DMS114 treated with DMSO at 0.1 percent for 48 hours (cell line): Measurements from ENCODE around the gene TSPAN15.

ENCODE experiments used
- DNase-seq: peaks from one replicate; lab custom pipeline; 2025; ENCODE audit not compliant: unreplicated experiment; lab: John Stamatoyannopoulos, UW

The TSPAN15 gene

DNA sequence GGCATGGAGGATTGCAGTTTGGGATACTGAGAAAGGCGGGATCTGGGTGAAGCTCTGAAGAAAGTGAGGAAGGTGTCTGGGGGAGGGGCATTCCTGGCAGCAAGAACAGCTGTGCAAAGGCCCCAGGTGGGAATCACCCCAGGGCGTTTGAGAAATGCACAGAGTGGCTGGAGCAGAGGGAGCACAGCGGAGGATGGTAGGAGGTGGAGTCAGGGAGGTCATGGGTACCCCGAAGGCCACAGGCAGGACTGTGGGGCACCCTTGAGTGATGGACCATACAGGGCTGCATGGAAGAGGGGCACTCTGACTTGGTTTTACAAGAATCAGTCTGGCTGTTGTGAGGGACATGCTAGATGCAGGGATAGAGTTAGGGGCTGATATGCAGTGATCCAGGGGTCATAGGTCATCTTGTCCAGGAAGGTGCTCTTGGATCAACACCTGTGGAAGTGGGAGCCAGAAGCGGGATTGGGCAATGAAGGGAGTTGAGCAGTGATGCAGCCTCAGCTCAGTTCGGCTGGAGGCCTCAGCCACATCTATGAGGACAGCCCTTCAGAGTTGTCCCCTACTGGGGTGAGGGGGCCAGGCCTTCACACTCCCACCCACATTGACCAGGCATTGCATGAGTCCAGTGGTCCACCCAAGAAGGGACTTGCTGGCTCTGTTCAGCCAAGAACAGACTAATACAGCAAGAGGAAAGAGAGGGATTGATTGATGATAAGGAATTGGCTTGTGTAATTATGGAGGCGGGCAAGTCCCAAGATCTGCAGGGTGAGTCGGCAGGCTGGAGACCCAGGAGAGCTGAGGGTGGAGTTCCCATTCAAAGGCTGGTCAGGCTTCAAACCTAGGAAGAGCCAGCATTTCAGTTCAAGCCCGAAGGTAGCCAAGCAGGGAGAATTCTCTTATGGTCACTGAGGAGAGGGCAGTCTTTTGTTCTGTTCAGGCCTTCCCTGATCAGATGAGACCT is 48.7 kb downstream of the TSPAN15 start:
- DNase-seq: no peak

DNA sequence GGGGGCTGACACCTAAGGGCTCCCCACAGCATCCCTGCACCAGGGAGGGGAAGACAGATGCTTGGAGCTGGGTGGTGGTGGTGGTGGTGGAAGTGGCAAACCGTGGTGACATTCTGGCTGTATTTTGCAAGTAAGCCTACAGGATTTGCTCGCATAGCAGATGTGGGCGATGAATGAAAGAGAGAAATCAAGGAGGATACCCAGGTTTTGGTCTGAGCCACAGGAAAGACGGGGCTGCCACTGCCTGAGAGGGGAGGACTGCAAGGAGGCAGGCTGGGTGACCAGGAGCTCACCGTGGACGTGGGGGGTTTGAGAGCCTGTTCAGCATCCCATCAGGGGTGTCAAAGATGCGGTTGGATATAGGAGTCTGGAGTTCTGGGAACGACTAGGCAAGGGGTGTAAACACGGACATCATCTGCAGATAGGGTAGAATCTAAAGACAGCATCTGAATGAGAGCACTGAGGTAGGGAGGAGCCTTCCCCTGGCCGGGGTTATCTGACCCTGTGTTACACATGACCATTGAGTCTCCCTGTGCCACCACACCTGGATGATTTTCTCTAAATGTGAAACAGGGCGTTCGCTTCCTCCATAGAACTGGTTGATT is 49.7 kb downstream of the TSPAN15 start:
- no peak for DNase-seq

DNA sequence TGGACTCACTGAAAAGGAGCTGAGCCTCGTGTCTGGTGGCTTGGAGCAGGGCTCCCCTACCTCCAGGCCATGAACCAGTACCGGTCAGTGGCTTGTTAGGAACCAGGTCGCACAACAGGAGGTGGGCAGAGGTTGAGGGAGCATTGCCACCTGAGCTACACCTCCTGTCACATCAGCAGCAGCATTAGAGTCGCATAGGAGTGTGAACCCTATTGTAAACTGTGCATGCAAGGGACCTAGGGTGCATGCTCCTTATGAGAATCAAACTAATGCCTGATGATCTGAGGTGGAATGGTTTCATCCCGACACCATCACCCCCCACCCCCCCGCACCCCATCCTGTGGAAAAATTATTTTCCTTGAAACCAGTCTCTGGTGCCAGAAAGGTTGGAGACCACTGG is 50.4 kb downstream of the TSPAN15 start:
- DNase-seq: no peak

DNA sequence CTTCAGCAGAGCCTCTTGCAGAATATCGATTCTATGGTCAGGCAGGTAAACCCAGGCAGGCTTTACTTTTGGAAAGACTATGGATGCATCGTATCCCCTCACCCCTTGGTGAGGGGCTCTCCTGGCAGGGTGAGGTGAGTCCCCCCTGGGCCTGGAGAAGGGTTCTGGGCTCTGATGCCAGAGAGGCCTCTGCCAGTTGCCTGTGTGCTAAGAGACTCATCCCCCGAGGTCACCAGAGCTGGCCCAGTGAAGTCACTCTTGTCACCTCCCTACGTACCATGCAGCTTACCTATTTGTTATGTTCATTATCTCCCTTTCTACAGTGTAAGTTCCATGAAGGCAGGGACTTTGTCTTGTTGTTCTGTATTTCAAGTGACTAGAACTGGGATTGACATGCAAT is 51.3 kb downstream of the TSPAN15 start:
- no peak for DNase-seq

DNA sequence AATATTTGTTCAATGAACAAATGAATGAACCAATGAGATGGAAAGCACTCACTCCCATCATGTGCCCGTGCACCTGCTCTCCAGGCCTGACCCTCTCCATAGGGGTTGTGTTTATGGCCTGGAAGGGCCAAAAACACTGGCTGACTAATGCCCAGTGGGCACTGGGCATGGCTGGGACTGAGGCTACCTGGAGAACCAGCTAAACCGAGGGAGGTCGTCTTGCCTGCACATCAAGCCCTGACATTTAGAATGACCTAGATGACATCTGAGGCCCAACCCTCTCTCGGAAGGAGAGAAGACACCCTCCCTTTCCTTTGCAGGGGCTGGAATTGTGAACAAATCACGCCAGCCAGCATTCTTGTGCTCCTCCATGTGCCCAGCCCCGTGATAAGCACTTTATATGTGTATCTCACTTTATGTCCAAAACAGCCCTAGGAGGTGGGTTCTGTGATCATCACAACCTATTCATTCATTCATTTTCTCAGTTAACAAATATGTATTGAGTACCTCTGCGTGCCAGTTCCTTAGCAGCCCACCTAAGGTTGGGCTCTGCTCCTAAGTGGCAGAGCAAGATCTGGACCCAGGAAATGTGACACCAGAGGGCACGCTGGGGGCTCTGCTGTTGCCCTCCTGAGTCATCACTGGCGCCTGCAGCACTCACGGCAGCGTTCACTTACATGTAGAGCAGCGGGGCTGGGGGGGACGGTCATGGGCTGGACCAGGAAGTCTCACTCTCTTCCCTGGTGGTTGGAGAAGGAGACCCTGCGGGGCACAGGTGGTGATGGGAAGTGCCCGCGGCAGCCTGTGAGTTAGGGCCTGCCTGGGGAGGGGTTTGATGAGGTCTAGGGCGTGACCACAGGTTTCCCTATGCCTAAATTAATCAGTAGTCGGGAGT is 52.0 kb downstream of the TSPAN15 start:
- DNase-seq: no peak

DNA sequence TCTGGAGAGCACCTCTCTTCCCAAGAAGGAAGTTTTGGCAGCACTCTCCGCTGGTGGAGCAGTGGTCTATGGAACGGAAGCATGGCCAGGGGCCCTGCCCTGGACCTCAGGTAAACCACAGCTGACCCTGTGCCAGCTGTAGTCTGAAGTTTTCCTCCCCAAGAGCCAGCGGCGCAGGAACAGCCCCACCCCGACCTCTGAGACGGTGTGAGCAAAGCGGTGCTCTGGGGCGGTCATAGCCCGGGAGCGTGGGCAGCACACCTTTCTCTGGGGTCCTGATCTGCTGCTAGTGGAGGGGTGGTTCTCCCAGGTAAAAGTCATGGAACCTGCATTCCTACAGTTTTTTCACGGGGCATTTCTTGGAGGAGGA is 52.6 kb downstream of the TSPAN15 start:
- DNase-seq: no peak

DNA sequence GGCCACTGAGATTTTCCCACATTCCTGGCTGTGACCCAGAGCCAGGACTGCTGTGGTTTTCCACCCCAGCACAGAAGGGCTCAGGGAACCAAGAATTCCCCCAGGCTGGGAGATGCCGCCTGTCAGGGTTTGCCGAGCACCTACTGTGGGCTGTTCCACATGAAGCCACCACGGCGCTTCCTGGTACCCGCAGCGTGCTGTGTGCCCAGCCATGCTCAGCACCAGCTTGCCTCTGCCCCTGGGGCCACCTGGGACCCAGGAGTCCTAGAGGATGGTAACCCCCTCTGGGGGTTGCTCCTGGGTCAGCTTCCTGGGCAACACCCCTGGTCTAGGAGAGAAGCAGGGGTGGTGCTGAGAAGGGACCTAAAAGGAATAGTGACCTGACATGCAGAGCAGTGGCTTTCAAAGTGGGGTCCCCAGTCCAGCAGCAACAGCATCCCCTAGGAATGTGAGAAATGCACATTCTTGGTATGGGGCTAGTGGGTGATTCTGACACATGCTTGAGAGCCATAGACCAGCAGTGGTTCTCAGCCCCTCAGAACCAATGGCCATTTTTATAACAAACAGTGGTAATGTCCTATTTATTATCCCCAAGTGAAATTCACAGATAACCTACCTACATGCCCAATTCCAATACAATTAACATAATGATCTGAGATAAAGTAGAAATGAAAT is 53.4 kb downstream of the TSPAN15 start:
- DNase-seq: no peak

DNA sequence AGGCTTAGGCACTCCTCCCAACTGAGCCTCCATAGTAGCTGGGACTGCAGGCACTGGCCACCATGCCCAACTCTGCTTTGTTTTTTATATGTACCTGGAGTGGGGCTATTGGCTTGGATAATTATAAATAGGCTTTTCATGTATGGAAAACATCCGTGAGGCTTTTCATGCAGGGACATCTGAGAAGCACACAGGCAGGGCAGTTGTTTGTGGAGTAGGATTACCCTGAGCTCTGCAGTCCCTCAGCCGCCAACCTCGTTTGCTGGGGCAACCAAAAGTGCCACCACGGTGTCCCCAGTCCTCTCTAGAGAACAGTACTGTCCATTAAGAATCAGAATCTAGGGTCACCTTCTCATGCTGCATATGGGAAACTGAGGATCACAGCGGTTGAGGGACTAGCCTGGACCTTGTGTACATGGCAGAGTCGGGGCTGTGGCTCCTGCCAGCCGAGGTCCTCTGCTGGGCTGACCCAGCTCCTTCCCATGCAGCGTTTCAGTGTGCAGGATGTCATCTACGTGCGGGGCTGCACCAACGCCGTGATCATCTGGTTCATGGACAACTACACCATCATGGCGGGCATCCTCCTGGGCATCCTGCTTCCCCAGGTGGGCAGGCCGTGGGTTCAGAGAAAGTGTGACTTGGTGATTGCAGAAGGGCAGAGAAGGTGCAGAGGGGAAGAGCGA is 54.5 kb downstream of the TSPAN15 start:
- DNase-seq: no peak

DNA sequence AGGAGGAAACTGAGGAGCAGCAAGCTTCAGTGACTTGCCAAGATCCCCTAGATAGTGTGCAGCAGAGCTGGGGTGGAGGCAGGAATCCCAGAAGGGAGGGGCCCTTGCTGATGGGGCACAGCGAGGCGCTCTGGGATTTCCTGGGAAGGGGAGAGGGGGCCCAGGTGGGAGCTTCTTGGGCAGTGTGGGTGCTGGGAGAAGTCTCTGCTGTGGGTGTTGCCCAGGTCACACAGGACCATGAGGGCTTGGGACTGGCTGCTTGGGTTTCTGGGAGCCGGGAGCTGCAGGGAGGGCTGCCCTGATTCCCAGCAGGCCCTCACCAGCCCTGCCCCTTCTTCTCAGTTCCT is 55.2 kb downstream of the TSPAN15 start:
- no peak for DNase-seq

DNA sequence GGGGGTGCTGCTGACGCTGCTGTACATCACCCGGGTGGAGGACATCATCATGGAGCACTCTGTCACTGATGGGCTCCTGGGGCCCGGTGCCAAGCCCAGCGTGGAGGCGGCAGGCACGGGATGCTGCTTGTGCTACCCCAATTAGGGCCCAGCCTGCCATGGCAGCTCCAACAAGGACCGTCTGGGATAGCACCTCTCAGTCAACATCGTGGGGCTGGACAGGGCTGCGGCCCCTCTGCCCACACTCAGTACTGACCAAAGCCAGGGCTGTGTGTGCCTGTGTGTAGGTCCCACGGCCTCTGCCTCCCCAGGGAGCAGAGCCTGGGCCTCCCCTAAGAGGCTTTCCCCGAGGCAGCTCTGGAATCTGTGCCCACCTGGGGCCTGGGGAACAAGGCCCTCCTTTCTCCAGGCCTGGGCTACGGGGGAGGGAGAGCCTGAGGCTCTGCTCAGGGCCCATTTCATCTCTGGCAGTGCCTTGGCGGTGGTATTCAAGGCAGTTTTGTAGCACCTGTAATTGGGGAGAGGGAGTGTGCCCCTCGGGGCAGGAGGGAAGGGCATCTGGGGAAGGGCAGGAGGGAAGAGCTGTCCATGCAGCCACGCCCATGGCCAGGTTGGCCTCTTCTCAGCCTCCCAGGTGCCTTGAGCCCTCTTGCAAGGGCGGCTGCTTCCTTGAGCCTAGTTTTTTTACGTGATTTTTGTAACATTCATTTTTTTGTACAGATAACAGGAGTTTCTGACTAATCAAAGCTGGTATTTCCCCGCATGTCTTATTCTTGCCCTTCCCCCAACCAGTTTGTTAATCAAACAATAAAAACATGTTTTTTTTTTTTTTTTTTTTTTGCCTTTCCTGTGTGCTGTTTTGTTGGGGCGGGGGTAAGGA is 55.8 kb downstream of the TSPAN15 start:
- no peak for DNase-seq

DNA sequence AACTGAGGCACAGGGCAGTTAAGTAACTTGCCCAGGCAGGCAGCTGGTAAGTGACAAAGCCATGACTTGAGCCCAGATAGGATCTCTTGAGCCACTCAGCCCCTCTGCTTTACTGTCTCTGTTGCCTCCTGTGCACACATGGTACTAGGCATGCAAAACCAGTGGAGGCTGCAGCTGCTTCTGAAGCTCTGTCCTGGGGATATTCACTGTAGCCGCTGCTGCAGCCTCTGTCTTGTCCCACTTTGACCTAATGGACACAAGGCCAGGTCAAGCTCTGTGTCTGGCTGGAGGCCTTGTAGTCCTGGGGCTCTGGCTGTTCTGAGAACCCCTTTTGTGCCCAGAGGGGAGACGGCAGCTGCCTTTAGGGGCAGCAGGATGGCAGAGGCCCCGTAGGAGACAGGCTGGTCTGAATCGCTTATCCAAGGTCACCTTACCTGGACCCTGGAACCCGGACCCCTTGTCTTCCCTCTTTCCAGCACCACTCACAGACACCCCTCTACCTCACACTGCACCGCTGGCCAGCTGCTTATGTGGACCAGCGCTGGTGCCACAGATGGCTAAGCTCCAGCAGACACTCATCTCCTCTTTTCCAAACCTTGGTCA is 57.6 kb downstream of the TSPAN15 start:
- no peak for DNase-seq

DNA sequence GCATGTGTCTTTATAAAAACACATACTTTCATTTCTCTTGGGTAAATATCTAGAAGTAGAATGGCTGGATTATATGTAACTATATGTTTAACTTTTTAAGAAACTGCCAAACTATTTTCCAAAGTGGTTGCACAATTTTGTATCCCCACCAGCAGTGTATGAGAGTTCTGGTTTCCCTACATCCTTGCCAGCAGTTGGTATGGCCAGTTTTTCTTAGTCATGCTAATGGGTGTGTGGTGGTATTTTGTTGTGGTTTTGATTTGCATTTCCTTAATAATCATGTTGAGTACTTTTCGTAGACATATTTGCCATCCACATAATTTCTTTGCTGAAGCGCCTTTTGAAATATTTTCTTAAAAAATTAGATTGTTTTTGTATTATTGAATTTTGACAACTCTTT is 61.6 kb downstream of the TSPAN15 start:
- DNase-seq: no peak

DNA sequence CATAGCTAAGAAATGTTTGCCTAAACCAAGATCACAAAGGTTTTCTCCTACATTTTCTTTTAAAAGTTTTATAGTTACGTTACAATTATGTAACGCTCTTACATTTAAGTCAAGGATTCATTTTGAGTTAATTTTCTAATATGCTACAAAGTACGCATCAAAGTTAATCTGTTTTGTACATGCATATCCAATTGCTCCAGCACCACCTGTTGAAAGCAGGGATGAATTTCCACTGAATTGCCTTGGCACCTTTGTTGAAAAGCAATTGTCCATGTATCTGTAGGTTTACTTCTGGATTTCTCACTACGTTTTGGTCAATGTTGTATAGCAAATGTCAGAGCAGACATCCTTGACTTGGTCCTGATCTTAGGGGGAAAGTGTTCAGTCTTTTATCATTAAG is 62.4 kb downstream of the TSPAN15 start:
- no peak for DNase-seq

DNA sequence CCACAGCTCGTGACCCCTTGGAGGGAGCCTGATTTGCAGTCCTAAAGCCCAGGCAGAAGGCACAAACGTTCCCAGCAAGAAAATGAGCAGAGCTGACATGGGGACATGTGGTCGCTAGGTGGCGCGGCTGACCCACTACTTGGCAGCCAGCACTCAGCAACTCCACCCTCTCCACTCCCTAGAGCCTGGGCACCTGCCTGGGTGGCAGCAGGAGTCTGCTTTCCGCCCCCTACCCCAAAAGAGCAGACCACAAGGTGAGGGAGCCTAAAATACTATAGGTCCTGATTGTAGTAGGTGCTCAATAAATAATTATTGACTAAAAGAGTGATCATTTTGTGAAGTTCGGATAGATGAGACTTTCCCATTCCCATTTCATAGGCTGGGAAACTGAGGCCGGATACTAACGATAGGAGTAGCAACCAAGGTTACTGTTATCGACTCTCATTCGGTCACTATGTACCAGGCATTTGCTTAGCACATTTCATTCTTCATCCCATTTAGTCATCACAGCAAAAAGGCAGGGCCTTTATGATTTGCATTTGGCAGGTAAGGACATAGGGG is 64.5 kb downstream of the TSPAN15 start:
- peak; percentile 74 for DNase-seq

DNA sequence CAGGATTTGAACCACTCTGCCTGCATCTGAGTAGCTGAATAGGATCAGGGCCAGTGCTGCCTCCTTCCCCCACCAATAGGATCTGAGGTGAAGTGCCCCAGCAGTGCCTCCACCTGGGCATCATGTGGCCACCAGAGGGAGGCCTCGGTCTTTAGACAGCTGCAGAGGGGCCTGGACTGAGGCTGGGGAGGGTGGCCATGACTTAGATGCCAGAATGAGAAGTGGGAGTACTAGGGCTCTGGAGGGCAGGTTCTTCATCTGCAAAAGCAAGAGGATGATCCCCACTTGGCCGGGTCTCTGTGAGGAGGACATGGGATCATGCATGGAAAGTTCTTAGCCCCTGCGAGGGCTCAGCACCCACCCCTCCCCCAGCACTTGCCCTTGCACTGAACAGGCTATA is 65.1 kb downstream of the TSPAN15 start:
- DNase-seq: peak; percentile 58

DNA sequence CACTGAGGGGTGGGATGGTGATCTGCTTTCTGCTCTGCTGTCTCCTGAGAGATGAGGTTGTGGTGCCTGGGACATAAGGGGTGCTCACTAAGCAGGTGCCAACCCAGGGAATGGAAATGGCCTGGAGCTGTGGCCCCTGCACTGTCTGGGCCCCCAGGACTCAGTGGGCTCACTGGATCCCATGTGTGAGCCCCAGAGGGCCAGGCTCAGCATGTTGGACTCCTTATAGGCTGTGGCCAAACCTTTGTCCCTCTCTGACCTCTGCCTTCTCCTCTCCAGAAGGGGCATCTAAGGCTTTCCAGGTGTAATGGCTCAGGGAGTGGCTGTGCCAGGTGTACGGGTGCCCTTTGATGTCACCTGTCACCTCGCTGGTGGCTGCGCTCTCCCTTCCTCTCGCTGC is 65.5 kb downstream of the TSPAN15 start:
- DNase-seq: no peak

DNA sequence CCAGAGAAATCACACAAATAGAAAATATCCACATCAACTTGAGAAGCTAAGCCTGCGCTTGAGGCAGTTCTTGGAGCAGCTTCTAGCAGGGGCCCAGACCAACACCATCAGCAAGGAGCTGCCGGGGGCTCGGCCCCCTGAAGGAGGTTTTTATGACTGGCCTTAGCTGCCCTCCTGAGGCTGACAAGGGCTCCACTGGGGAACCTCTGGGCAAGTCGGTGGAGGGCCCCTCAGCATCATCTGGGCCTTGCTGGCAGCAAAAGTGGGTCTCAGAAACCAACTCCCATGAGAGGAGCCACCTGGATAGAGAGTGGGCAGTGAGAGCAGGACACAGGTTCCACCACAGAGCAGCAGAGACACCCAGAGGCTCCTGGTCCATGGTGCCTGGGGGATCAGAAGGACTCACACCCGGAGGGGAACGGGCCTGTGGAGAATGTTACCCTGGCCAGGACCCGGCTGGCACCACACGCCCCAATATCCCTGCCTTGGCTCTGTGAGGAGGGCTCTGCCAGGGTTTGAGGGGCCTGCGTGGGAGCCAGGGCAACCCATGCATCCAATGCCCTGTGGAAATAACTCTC is 66.1 kb downstream of the TSPAN15 start:
- DNase-seq: no peak

DNA sequence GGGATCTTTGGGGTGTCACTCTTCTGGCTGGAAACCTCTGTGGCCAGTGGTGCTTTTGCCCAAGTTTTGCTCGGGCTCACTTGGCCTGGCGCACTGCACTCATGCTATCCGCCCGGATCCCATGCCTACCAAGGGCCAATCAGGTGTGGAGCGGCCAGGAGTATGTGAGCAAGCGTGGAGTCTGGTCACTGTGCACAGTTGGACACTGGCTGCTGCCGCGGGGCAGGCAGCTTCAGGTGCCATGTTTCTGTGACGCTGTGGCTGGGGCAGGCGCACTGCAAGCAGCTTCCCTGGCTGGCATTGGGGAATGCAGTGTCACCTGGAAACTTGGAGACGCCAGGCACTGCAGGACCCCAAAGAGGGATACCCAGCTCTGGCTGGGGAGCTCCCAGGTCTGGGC is 76.7 kb downstream of the TSPAN15 start:
- no peak for DNase-seq

DNA sequence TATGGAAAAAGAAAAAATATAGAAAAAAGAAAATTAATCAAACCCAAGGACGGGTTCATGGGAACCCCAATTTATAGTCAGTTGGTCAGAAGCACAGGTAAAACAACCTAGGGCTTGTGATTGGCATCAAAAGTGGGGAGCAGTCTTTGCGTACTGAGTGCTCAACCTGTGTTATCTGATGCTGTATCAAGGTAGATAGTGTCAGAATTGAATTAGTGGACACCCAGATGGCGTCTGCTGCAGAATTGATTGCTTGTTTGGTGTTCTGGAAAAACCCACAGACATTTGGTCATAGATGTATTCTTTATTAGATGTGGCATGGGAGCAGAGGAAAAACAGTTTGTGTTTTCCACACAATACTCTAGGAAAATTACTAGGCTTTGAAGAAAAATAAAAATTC is 82.4 kb downstream of the TSPAN15 start:
- no peak for DNase-seq
